Effector memory CD4-positive, alpha-beta T cell (primary cell): ENCODE measurements around the gene ETS1.

Experiments used
- DNase-seq, 3 donors: peaks; one replicate each; pipeline ENCODE4 v3.0.0-alpha.2; 2020
- H3K27ac ChIP-seq: 2 replicates; pipeline ENCODE4 v1.7.0; 2013; ENCODE audit warnings: mild to moderate bottlenecking, low read length, moderate library complexity; ENCODE audit not compliant: insufficient read depth, poor library complexity, severe bottlenecking
- H3K27me3 ChIP-seq: replicated peaks from 2 replicates; pipeline ENCODE4 v1.7.0; 2013; ENCODE audit warnings: mild to moderate bottlenecking, low read length; ENCODE audit not compliant: insufficient read depth, control insufficient read depth, poor library complexity, severe bottlenecking
- H3K36me3 ChIP-seq: 2 replicates; pipeline ENCODE4 v1.7.0; 2013; ENCODE audit warnings: mild to moderate bottlenecking, low read length, moderate library complexity; ENCODE audit not compliant: control insufficient read depth, insufficient read depth
- H3K4me1 ChIP-seq: 2 replicates; pipeline ENCODE4 v1.7.0; 2013; ENCODE audit warnings: low read length, mild to moderate bottlenecking; ENCODE audit not compliant: control insufficient read depth, insufficient read depth, poor library complexity, severe bottlenecking
- H3K4me3 ChIP-seq: 2 replicates; pipeline ENCODE4 v1.7.0; 2013; ENCODE audit warnings: low read length, low read depth, mild to moderate bottlenecking; ENCODE audit not compliant: insufficient read depth, poor library complexity, severe bottlenecking
- H3K9me3 ChIP-seq: 2 replicates; pipeline ENCODE4 v1.7.0; 2013; ENCODE audit warnings: mild to moderate bottlenecking, low read length, moderate library complexity; ENCODE audit not compliant: control insufficient read depth

Gene ETS1

DNA sequence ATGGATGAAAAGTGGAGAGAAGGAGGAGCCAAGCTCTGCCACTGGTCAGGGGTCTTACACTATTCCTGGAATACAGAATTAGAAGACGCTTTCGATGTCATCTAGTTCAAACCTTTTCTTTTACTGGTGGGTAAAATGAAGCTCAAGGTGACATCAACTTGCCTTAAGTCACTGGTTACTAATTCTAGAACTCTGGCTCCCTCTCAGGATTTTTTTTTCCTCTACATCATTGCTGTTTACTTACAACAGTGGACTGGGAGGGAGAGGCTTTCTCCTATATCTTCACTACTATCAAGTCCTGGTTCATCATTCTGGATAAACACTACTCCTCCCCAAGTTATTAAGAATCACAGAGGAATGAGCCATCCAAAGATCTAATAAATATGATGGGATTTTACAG lies 82.9 kb downstream of the ETS1 start:
- H3K36me3 ChIP-seq = peaks cover 12% of the 10 kb centered on the region
- H3K27me3 ChIP-seq = no peaks in the 10 kb centered on the region
- peaks cover 99% of the 10 kb centered on the region for H3K4me1 ChIP-seq
- DNase-seq = no peak
- H3K9me3 ChIP-seq = no peaks in the 10 kb centered on the region
- H3K4me3 ChIP-seq = peak overlapping the region; percentile 18
- H3K27ac ChIP-seq = peak overlapping the region; percentile 93

DNA sequence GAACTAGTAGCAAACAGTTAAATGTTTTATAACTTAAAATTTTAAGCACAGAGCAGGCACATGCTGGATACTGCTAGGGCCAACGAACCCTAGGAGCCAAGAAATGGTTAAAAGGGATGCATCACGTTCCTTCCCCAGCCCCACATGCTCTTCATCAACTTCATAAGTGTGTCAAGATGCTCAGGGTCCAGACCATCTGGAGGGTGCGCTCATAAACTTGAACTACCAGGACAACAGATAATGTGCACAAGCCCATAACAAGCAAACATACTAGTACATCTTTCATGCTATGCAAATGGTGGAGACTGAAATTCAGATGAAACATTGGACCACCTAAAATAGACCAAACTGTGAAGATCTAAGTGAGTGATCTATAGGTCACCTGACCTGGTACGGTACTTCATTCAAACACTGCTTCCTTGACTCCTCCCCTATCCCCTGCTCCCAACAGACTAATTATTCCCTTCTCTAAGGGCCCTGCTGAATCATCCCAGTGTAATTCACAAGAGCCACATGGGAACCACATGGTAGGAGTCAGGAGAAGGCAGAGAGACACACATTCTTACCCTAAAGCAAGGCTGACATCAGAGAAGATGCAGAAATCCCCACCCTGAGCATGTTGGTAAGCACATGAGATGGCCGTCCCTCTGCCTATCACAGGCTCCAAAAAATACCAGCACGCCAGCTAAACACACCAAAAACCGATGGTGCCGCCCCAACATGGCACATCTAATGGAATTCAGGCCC lies 83.9 kb downstream of the ETS1 start:
- peak in 1 of 3 donors; percentile 53 for DNase-seq

DNA sequence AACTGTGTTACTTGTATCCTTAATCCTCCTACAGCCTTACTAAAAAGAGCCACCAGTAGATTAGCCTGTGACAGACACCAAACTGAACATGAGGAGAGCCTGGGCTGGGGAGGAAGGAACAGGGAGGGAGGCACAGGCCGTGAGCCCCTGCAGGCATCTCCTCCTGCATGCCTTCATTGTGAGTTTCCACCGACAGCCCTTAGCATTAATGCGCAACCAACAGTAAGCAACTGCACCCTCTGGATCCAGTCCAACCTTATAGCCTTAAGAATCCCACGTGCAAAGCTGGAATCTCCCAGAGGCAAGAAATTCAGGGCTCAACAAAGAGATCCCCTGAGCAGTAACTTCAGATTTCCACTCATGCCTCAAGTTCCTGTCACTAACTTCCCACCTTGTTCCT lies 84.6 kb downstream of the ETS1 start:
- peak overlapping the region; percentile 93 for H3K27ac ChIP-seq
- peaks cover 99% of the 10 kb centered on the region for H3K4me1 ChIP-seq
- H3K4me3 ChIP-seq = peak overlapping the region; percentile 19
- no peaks in the 10 kb centered on the region for H3K9me3 ChIP-seq
- no peak for DNase-seq
- H3K36me3 ChIP-seq = peaks cover 16% of the 10 kb centered on the region
- no peaks in the 10 kb centered on the region for H3K27me3 ChIP-seq

More for the DNA sequence above, 83.9 kb downstream of the ETS1 start:
- H3K27me3 ChIP-seq = no peaks in the 10 kb centered on the region
- H3K36me3 ChIP-seq = peaks cover 12% of the 10 kb centered on the region
- peak overlapping the region; percentile 19 for H3K4me3 ChIP-seq
- H3K4me1 ChIP-seq = peaks cover 99% of the 10 kb centered on the region
- H3K9me3 ChIP-seq = no peaks in the 10 kb centered on the region
- H3K27ac ChIP-seq = peak overlapping the region; percentile 93

DNA sequence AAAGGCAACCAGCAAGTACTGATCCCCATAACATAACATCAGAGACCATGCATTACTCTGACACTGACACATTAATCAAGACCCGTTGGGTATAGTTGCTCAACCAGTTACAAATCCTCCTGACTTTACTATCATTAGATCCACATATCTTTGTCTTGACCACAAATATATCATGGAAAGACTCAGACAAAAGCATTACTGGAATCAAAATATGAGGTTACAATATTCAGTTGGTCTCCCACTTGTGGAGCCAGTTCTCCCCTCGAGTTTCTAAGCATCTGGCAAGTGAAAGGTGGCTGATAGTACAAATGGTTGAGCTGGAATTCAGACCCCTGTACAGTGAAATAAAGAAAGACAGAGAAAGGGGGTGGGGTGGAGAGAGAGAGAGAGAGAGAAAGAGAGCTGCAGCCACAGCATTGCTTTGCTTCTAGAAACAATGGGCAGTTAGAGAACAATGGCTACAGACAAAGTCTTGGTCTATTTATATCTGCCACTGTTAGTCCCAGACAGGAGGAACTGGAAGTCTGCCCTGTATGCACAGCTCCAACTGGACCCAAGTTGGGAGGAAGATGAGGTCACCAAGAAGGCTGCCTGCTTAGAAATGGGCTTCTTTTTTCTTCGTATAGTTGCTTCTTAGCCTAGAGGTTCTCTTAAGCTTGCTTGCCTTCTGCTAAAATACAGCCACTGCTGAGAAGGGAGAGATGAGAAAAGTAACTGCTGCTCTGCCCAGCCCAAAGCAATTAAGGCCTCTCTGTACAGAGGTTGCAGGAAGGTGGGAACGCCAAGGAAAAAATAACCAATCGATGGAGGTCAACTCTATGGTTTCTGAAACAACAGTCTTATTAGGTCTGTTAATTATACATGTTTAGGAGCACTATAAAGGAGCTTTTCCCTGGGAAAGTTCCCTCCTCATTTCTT lies 85.5 kb downstream of the ETS1 start:
- DNase-seq = no peak
- Histone ChIP-seq H3K4me1 (peaks cover 99% of the 10 kb centered on the region), H3K4me3 (peak overlapping the region; percentile 19), H3K9me3 (no peaks in the 10 kb centered on the region), H3K36me3 (peaks cover 19% of the 10 kb centered on the region), H3K27me3 (no peaks in the 10 kb centered on the region), H3K27ac (peak overlapping the region; percentile 93)

DNA sequence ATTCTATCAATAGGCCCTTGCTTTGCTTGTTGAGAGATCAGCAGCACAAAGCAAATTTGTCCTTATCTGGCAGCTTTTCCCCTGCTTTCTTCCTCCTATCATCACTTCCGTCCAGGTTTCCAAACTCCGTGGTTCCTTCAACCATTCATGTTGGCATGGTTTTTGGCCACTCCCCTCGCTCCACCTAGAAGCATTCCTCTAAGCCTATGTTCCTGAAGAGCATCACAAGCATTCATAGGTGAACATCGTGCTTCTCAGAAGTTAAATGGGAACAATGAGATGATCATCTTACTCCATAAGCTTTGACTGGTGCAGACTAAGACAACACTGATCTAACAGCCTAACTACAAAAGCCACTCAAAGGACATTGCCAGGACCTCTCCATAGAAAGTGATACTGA lies 86.3 kb downstream of the ETS1 start:
- Histone ChIP-seq H3K9me3 (no peaks in the 10 kb centered on the region), H3K4me1 (peaks cover 99% of the 10 kb centered on the region), H3K27me3 (no peaks in the 10 kb centered on the region), H3K4me3 (peak overlapping the region; percentile 35), H3K36me3 (peaks cover 15% of the 10 kb centered on the region), H3K27ac (peak overlapping the region; percentile 93)
- no peak for DNase-seq

DNA sequence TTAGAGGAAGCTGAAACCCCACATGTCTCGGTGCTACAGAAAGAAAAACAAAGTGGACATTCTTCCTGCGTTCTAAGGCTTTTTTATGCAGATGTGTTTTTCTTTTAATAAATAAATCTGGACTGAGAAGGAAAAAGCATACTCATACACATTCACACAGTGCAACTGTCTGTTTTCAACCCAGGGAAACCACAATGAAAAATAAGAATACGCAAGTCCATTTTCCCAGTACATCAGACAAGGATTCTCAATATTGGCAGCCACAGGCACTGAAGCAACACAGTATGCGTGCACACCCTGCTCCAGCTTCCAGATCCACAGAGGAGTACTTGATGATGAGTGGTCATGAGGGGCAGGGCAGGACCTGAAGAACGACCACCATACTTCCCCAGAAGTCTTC lies 86.9 kb downstream of the ETS1 start:
- Histone ChIP-seq H3K36me3 (peaks cover 10% of the 10 kb centered on the region), H3K27me3 (no peaks in the 10 kb centered on the region), H3K27ac (peak overlapping the region; percentile 93), H3K4me1 (peaks cover 99% of the 10 kb centered on the region), H3K9me3 (no peaks in the 10 kb centered on the region), H3K4me3 (peak overlapping the region; percentile 35)
- DNase-seq = no peak

DNA sequence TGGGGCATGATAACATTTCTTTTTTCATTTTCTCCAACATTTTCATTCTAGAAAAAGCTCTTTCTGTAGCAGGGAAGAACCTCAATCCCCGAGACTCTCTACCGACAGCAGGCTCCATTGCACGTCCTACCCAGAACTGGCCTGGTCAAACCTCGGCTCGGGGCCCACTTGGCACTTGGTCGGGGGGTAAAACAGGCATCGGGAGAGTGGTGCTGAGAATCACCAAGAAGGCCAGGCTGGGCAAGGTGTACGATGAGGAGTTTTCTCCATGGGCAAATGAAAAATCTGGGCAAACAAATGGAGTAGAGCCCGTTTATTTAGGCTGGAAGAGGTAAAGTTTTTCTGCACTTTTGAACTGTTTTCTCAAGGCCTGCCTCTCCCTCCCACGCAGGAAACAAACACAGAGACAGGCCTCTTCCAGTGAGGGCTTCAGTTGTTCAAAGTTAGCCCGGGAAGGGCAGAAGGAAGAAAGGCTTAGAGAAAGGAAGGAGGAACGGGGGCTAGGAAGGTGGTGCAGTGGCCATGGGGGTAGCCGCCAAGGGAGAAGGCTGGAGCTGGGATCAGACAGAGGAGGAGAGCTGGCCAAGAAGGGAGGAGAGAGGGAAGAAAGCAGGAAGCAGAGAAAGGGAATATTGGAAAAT lies 87.6 kb downstream of the ETS1 start:
- H3K27me3 ChIP-seq = no peaks in the 10 kb centered on the region
- peaks cover 98% of the 10 kb centered on the region for H3K4me1 ChIP-seq
- no peak for DNase-seq
- H3K9me3 ChIP-seq = no peaks in the 10 kb centered on the region
- peaks cover 7% of the 10 kb centered on the region for H3K36me3 ChIP-seq
- H3K4me3 ChIP-seq = peak overlapping the region; percentile 35
- H3K27ac ChIP-seq = peak overlapping the region; percentile 93

DNA sequence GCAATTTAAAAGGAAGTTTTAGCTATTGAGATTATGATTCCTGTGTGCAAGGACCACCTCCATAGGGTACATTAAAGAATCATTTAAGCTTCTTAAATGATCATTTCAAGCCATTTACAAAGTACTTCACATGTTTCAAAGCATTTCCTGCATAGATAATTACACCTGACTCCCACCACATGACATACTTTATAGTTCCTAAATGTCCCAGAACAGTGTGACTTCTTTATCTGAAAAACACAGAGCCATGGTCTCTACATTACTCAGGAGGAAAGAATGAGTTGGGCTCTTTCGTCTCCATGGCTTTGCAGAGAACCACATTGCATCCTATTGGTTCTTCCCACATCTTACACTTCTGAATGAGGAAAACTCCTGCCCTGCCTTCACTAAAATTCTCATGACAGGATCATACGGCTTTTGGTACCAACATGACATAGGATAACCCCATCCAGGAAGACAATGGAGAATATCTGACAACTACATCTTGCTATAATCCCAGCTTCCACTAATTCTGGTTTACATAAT lies 88.6 kb downstream of the ETS1 start:
- no peak for DNase-seq
- peaks cover 91% of the 10 kb centered on the region for H3K4me1 ChIP-seq
- peak overlapping the region; percentile 93 for H3K27ac ChIP-seq
- peaks cover 7% of the 10 kb centered on the region for H3K36me3 ChIP-seq
- no peaks in the 10 kb centered on the region for H3K27me3 ChIP-seq
- no peaks in the 10 kb centered on the region for H3K9me3 ChIP-seq
- H3K4me3 ChIP-seq = peak overlapping the region; percentile 35

DNA sequence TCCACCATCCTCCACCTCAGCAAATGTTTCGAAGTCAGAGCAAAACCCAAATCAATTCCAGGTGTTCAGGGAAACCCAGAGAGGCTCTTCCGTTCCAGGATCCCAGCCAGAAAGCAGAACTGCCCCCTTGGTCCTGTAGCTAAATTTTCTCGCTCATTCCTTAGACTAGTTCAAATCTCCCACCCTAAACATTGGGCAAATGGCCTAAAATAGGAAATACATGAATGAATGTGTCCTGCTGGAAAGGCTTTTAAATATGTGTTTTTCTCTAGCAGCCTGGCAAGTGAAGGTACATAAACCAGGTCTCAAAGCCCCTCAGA lies 89.6 kb downstream of the ETS1 start:
- H3K4me1 ChIP-seq = peaks cover 90% of the 10 kb centered on the region
- H3K9me3 ChIP-seq = no peaks in the 10 kb centered on the region
- peak overlapping the region; percentile 93 for H3K27ac ChIP-seq
- no peak for DNase-seq
- H3K36me3 ChIP-seq = peaks cover 11% of the 10 kb centered on the region
- no peaks in the 10 kb centered on the region for H3K27me3 ChIP-seq
- H3K4me3 ChIP-seq = peak overlapping the region; percentile 38
